Measurements from ENCODE around the gene NKAIN4.

Gene NKAIN4

GRCh38 chr20:63287697-63288580 is 33.7 kb upstream of the NKAIN4 start:
- DNase-seq: no peak

DNA sequence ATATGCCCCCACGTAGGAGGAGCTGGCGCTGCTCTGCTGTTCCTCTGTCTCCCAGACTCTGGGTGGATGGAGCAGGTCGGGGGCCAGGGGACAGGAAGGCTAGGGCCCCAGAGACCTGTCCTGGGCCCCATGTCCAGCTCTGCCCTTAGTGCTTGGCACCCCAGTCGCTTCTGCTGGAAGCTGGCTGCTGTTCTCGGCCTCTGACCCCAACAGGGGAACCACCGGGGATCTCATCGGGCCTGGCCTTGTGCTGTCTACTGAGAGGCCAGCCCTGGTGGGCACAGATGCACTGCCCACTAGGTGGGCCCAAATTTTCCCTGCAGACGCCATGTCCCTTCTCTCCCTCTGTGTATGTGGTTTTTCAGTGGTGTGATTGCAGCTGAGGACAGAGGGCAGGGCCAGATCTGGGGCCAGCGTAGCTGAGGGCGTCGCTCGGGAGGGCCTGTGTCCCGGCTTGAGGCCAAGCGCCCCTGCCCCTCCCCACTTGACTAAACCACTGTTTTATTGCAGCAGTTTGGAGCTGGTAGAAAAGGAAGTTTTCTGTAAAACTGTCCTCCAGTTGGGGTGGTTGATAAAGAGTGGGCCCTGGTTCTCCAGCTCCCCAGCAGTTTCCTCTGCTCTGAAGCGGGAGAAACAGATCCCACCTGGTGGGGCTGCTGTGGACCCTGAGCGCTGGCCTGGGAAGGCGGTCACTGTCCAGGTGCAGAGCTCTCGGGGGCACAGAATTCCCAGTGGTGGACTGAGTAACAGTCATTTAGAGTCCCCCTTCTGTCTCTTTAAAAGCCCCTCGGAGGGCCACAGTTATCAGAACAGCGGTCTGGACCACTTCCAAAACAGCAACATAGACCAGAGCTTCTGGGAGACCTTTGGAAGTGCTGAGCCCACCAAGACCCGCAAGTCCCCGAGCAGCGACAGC is 32.8 kb upstream of the NKAIN4 start:
- DNase-seq: no peak

DNA sequence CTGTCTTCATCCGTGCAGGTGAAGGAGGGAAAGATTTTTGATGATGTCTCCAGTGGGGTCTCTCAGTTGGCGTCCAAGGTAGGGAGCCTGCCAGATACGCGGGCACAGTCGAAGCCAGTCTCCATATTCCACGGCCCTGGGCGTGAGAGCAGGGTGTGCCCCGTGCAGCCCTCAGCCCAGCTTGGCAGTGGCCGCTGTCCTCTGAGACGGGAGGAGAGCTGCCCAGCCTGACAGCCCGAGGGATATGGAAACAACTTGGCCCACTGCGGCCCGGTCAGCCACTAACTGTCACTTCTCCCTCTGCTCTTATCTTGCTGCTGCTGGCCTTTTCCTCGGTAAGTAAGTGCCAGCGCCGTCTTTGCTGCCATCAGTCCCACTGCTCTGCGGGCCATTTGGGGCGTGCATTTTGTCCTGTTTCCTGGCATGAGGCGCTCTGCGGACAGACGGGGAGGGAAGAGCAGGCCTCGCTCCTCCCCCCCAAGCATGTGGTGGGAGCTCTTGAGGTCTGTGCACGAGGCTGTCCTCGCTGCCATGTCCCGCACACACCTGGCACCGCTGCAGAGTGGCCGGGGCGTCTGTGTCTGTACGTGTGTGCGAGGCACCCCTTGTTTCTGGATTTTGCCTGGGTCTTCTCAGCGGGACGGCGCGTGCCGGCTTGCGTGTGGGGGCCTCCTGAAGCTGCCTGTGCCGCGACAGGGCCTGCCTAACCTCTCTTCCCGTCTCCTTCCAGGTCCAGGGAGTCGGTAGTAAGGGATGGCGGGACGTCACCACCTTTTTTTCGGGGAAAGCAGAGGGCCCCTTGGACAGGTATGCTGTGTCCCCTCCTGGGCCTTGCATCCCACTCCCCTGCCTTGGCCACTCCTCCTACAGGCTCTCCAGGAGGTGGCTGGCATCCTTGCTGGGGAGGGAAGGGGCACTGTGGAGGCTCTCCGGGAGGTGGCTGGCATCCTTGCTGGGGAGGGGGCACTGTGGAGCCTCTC is 31.7 kb upstream of the NKAIN4 start:
- DNase-seq: no peak

- DNase-seq: no peak
These were observed 30.8 kb upstream of the NKAIN4 start for GRCh38 chr20:63284981-63285524.

DNA sequence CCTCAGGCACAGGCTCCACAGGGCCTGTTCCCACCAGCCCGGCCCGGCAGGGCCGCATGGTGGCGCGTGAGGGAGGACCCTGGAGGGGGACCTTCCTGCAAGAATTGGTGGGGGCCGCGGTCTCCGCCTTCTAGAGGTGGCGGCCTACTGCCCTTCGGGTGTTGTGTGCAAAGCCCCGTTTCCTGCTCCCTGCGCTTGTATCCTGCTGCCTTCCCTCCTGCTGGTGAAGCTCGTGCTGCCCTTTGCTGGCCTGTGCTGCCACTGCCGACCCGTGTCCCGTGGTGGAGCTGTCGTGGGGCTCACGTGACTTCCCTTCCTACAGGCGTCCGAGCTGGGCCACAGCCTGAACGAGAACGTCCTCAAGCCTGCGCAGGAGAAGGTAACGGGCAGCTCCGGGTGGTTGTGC is 30.3 kb upstream of the NKAIN4 start:
- DNase-seq: no peak

GRCh38 chr20:63284083-63284440 is 29.8 kb upstream of the NKAIN4 start:
- DNase-seq: no peak

GRCh38 chr20:63283397-63284082 is 29.3 kb upstream of the NKAIN4 start:
- no peak for DNase-seq

GRCh38 chr20:63282946-63283345 is 28.7 kb upstream of the NKAIN4 start:
- no peak for DNase-seq

GRCh38 chr20:63281742-63282665 is 27.7 kb upstream of the NKAIN4 start:
- DNase-seq: no peak

GRCh38 chr20:63280929-63281545 is 26.8 kb upstream of the NKAIN4 start:
- DNase-seq: no peak

GRCh38 chr20:63280371-63280770 is 26.1 kb upstream of the NKAIN4 start:
- no peak for DNase-seq

- no peak for DNase-seq
These were observed 25.7 kb upstream of the NKAIN4 start for GRCh38 chr20:63279931-63280330.

DNA sequence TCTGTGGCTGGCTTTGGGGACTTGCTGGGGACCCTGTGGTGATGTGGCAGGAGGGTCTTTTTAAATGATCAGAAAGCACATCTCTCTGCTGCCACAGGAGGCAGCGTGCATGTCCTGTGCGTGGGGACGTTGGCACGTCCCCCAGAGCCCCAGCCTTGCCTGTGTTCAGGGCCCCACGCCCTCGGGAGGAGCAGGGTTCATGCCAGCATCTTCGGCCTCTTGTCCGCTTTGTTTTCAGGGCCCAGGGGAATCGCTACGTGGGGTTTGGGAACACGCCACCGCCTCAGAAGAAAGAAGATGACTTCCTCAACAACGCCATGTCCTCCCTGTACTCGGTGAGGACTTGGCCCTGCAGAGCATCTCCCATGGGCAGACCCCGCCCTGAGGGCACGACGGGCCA is 24.4 kb upstream of the NKAIN4 start:
- no peak for DNase-seq

DNA sequence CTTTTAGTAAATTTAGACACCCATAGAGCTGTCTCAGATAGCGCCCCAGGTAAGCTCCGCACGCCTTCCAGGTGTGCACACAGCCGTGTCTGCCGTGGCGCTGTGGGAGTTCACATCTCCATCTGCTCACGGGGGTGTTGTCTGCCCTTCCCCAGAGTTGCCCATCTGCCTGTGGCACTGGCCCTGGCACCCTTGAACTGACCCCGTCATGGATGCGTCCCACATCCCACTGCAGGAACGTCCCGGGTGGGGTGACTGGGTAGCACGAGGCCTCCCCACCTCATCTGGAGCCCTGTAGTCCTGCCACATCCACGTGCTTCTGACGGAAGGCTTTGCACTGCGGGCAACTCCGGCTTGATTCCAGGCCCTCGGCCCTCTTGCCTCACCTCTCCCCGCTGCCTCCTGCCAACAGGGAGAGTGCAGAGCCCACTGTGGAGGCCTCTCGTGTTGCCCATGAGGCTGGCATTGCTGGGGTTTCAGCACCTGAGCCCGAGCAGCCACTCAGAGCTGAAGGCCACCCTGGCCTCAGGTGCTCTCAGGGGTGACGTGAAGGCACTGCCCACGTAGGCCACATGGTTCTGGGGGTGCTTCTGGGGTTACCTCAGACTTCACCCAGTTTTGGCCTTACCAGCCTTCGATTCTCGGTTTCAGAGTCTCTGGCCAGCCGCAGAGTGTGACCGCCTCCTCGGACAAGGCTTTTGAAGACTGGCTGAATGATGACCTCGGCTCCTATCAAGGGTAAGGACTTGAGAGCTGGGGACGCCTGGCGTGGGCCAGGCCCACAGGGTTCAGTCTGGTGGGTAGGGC is 23.4 kb upstream of the NKAIN4 start:
- no peak for DNase-seq

DNA sequence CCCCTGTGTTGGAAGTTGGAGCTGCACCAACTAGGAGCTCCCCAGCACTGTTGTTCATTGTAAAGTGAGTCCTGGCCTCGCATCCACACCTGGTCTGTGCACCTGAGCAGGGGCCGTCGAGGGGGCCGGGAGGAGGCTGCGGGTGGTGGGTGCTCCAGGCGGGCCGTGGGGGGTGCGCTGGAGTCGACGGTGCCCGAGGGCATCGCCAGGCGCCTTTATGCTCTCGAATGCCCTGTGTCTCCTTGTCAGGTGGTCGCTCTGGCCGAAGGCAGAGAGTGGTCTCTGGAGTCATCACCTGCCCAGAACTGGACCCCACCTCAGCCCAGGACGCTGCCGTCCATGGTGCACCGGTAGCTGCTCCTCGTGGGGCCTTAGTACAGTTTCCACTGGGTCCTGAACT is 22.7 kb upstream of the NKAIN4 start:
- no peak for DNase-seq

DNA sequence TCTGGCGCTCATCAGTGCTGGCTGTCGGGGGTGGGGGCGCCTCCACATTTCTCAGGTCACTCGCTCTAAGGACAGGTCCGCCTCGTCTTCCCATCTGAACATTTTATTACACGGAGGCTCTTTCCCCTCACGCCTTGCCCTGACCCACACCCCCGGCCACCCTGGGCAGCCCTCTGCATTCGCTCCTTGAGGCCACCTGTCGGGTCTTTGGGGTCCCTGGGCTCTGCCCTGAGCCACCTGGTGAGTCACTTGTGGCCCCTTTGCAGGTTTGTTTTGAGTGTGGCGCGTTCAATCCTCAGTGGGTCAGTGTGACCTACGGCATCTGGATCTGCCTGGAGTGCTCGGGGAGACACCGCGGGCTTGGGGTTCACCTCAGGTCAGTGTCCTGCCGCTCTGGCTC is 21.6 kb upstream of the NKAIN4 start:
- no peak for DNase-seq

- DNase-seq: peak; percentile 35
These were observed 20.3 kb upstream of the NKAIN4 start for GRCh38 chr20:63274381-63275228.

Data from hematopoietic multipotent progenitor cell treated with erythropoietin and hydrocortisone succinate and interleukin-3 and kit ligand, for 8 days (in vitro differentiated cells).